Activated CD4-positive, alpha-beta T cell treated with anti-CD3 and anti-CD28 coated beads for 36 hours (primary cell): Measurements from ENCODE around the gene RAB26. TPM values are rescaled to one million over a fixed set of nuclear protein-coding genes. Genes with fewer than 3 reads are reported as not detected.
"Not testable (repeated sequence)": the region's sequence is repeated elsewhere in the genome, so short reads cannot be mapped to it uniquely, and the experiment has no call there.

Experiments used
- ATAC-seq: fragments of 200-7000 bp; cut with Tn5 transposase; one replicate; pipeline ENCODE4 v1.10.0; 2021; ENCODE audit warnings: mild to moderate bottlenecking, moderate library complexity
- CTCF ChIA-PET: fragments of 350-600 bp; sonication (Branson Sonifier 250); formaldehyde crosslinking; loops from one replicate; lab custom pipeline; 2021; ENCODE audit warnings: antibody characterized with exemption; lab: Charles Lee
- POLR2A ChIA-PET: fragments of 350-600 bp; sonication (Branson Sonifier 250); formaldehyde crosslinking; loops from one replicate; lab custom pipeline; 2021; ENCODE audit warnings: antibody characterized with exemption, inconsistent platforms; lab: Charles Lee
- DNase-seq: peaks from one replicate; pipeline ENCODE4 v3.0.0-alpha.2; 2020
- H3K27ac Mint-ChIP-seq: one replicate; pipeline ENCODE4 v1.8.0; 2021; ENCODE audit warnings: mixed read lengths
- H3K27me3 Mint-ChIP-seq: one replicate; pipeline ENCODE4 v1.8.0; 2021; ENCODE audit warnings: mixed read lengths
- H3K36me3 Mint-ChIP-seq: one replicate; pipeline ENCODE4 v1.8.0; 2021; ENCODE audit warnings: low read depth, mixed read lengths
- H3K4me1 Mint-ChIP-seq: one replicate; pipeline ENCODE4 v1.8.0; 2021; ENCODE audit warnings: mixed read lengths
- H3K4me3 Mint-ChIP-seq: one replicate; pipeline ENCODE4 v1.8.0; 2021; ENCODE audit warnings: mild to moderate bottlenecking, moderate library complexity, mixed read lengths
- H3K9me3 Mint-ChIP-seq: one replicate; pipeline ENCODE4 v1.8.0; 2021; ENCODE audit warnings: low read depth, mixed read lengths
- intact Hi-C, 2 experiments: fragments of 100-400 bp; cut with DNase I in 1 of 2; cut with micrococcal nuclease in 1 of 2; formaldehyde crosslinking; loops; one replicate each; pipeline versions ENCODE4 v1.14.2 to v1.15.1; 2022 to 2024; cut with DNase I, micrococcal nuclease
- microRNA-seq: library from miRNA; unstranded; fragments of <30 nt; microRNA quantifications from one replicate; pipeline ENCODE4 v1.2.0, GENCODE V29; 2021; ENCODE audit warnings: borderline replicate concordance
- total RNA-seq, 2 experiments: library from RNA; stranded (reverse); gene quantifications; one replicate each; pipeline ENCODE4 v1.2.3, GENCODE V29; 2021

The RAB26 gene
- total RNA-seq, 2 experiments from 2014 or later = 0.21 TPM; not detected in 1

- intact Hi-C loops = loop anchor here in 1 of 2 experiments (10.0 kb wide), 1 partner anchor 588 kb away; the partner anchor contains the start of genes CRAMP1 and IFT140
- H3K27me3 Mint-ChIP-seq, H3K27ac Mint-ChIP-seq, POLR2A ChIA-PET, ATAC-seq, DNase-seq, H3K9me3 Mint-ChIP-seq: not testable (repeated sequence)
- H3K4me1 Mint-ChIP-seq = peaks cover 16% of the 10 kb centered on the region
- CTCF ChIA-PET = interaction anchor here (0.7 to 1.9 kb wide), 3 partner anchors 8 to 182 kb away, joined by 3 to 9 read pairs (median 5); partner anchors contain the start of gene PGP
- H3K36me3 Mint-ChIP-seq = peaks cover 17% of the 10 kb centered on the region
- H3K4me3 Mint-ChIP-seq = peak overlapping the region; percentile 83
Measured at GRCh38 chr16:2203119-2203688, 54.8 kb downstream of the RAB26 start.

Small RNA genes lying within 50 kb of the gene (microRNA-seq; reads per million reads assigned to microRNA genes)
- gene MIR3180-5 (not detected), gene MIR4516 (not detected), gene MIR6511B1 (not detected)

Other genes starting within 250 kb of the RAB26 start
- gene HS3ST6, start 230.2 kb upstream of the RAB26 start, total RNA-seq = not detected
- gene MSRB1, start 205.4 kb upstream of the RAB26 start, total RNA-seq = 10 to 100 TPM; 17.3 to 21.8 TPM
- gene RPL3L, start 193.9 kb upstream of the RAB26 start, total RNA-seq = not detected
- gene NDUFB10, start 189.1 kb upstream of the RAB26 start, total RNA-seq = 100 to 1,000 TPM; 113 to 118 TPM
- 1,000 to 10,000 TPM; 5,351 to 6,287 TPM for gene RPS2, start 183.8 kb upstream of the RAB26 start, total RNA-seq
- not detected for gene RNF151, start 181.8 kb upstream of the RAB26 start, total RNA-seq
- gene TBL3, start 176.6 kb upstream of the RAB26 start, total RNA-seq = 10 to 100 TPM; 47.4 to 48.6 TPM
- gene NOXO1, start 167.2 kb upstream of the RAB26 start, total RNA-seq = not detected
- 10 to 100 TPM; 25.0 to 25.8 TPM for gene GFER, start 164.4 kb upstream of the RAB26 start, total RNA-seq
- 1 to 10 TPM; 4.8 to 5.9 TPM for gene SYNGR3, start 158.7 kb upstream of the RAB26 start, total RNA-seq
- 10 to 100 TPM; 64.6 to 69.8 TPM for gene ZNF598, start 138.8 kb upstream of the RAB26 start, total RNA-seq
- 1 to 10 TPM; 2.0 to 2.8 TPM for gene NPW, start 128.8 kb upstream of the RAB26 start, total RNA-seq
- 1 to 10 TPM; 1.9 to 2.7 TPM for gene NHERF2, start 121.7 kb upstream of the RAB26 start, total RNA-seq
- gene NTHL1, start 100.8 kb upstream of the RAB26 start, total RNA-seq = 10 to 100 TPM; 22.6 to 26.1 TPM
- gene TSC2, start 100.6 kb upstream of the RAB26 start, total RNA-seq = 10 to 100 TPM; 49.6 to 72.9 TPM
- 10 to 100 TPM; 64.3 to 71.2 TPM for gene PKD1, start 12.7 kb upstream of the RAB26 start, total RNA-seq
- gene TRAF7, start 7.2 kb downstream of the RAB26 start, total RNA-seq = 10 to 100 TPM; 70.7 to 93.7 TPM
- gene CASKIN1, start 48.0 kb downstream of the RAB26 start, total RNA-seq = 1 to 10 TPM in 1 of 2 experiments, under 1 TPM in 1; 0.98 to 1.3 TPM
- 10 to 100 TPM; 61.3 to 76.1 TPM for gene MLST8, start 56.8 kb downstream of the RAB26 start, total RNA-seq
- 1 to 10 TPM; 8.0 to 8.8 TPM for gene BRICD5, start 62.2 kb downstream of the RAB26 start, total RNA-seq
- 10 to 100 TPM; 11.5 to 15.0 TPM for gene PGP, start 66.2 kb downstream of the RAB26 start, total RNA-seq
- 10 to 100 TPM; 18.0 to 18.6 TPM for gene E4F1, start 75.0 kb downstream of the RAB26 start, total RNA-seq
- under 1 TPM; 0.51 to 0.55 TPM for gene DNASE1L2, start 87.8 kb downstream of the RAB26 start, total RNA-seq
- gene ECI1, start 103.0 kb downstream of the RAB26 start, total RNA-seq = 10 to 100 TPM; 23.0 to 41.0 TPM
- gene RNPS1, start 119.5 kb downstream of the RAB26 start, total RNA-seq = 100 to 1,000 TPM; 327 to 445 TPM
- 1 to 10 TPM; 6.0 to 7.2 TPM for gene ABCA3, start 192.1 kb downstream of the RAB26 start, total RNA-seq